Panc1 (cell line): ENCODE data around the gene GNAO1. TPM values are rescaled to one million over a fixed set of nuclear protein-coding genes. Genes with fewer than 3 reads are reported as not detected.
A peak's percentile ranks its signal among the peaks of the same experiment; 100 is the strongest.

ENCODE experiments used
- ATAC-seq: fragments of 200-7000 bp; cut with Tn5 transposase; 2 replicates; pipeline ENCODE4 v1.9.1; 2020; ENCODE audit warnings: mild to moderate bottlenecking, moderate library complexity
- BruUV-seq: library from RNA; stranded (reverse); fragments of 400-500 nt; replicated peaks from 2 replicates; lab custom pipeline; 2021; lab: Mats Ljungman, UMichigan
- CTCF ChIA-PET: fragments of 300-600 bp; sonication (Branson Sonifier 250); formaldehyde crosslinking; loops from one replicate; lab custom pipeline; 2022; ENCODE audit warnings: antibody characterized with exemption; lab: Charles Lee
- POLR2A ChIA-PET: fragments of 300-600 bp; sonication (Branson Sonifier 250); formaldehyde crosslinking; loops from one replicate; lab custom pipeline; 2022; ENCODE audit warnings: antibody characterized with exemption; lab: Charles Lee
- DNase-seq: peaks from one replicate; pipeline ENCODE4 v3.0.0-alpha.2; 2010; ENCODE audit warnings: low read depth, low spot score
- H3K27ac ChIP-seq: 2 replicates; pipeline ENCODE4 v1.5.1; 2011; ENCODE audit warnings: mild to moderate bottlenecking, low read length, inconsistent platforms
- H3K27me3 ChIP-seq: fragments of 200-500 bp; sonication (Bioruptor generic); 2 replicates; pipeline ENCODE4 v1.6.0; 2014; ENCODE audit warnings: low read length, inconsistent platforms; ENCODE audit not compliant: control insufficient read depth, insufficient read depth
- H3K36me3 ChIP-seq: fragments of 200-500 bp; sonication (Bioruptor generic); 2 replicates; pipeline ENCODE4 v1.5.1; 2014; ENCODE audit warnings: inconsistent platforms, mild to moderate bottlenecking, low read length, moderate library complexity; ENCODE audit not compliant: control insufficient read depth, insufficient read depth
- H3K4me1 ChIP-seq: 2 replicates; pipeline ENCODE4 v1.5.1; 2011; ENCODE audit warnings: inconsistent platforms, mild to moderate bottlenecking, low read length, moderate library complexity; ENCODE audit not compliant: control insufficient read depth, insufficient read depth
- H3K4me3 ChIP-seq, 2 experiments: 2 replicates each; pipeline ENCODE4 v1.5.1; 2011 to 2012; ENCODE audit warnings: low read depth in 2 of 2, low read length in 2 of 2, mild to moderate bottlenecking in 2 of 2, inconsistent platforms in 1 of 2, moderate library complexity in 1 of 2
- H3K9me3 ChIP-seq: fragments of 200-500 bp; sonication (Bioruptor generic); 2 replicates; pipeline ENCODE4 v1.5.1; 2014; ENCODE audit warnings: low read depth, mild to moderate bottlenecking, inconsistent platforms, low read length, moderate library complexity; ENCODE audit not compliant: control insufficient read depth, insufficient read depth
- CTCF ChIP-seq: fragments of 450-650 bp; IDR thresholded peaks from 2 replicates; pipeline ENCODE4 v1.5.1; 2017; ENCODE audit warnings: mild to moderate bottlenecking
- POLR2AphosphoS5 ChIP-seq: IDR thresholded peaks from 2 replicates; pipeline ENCODE4 v1.6.1; 2012; ENCODE audit warnings: mild to moderate bottlenecking, low read depth, low read length, moderate library complexity
- REST ChIP-seq, 2 experiments: IDR thresholded peaks; 2 replicates each; pipeline ENCODE4 v1.6.1; 2011 to 2012; ENCODE audit warnings: low read depth in 2 of 2, control low read depth in 1 of 2, low read length in 1 of 2, mild to moderate bottlenecking in 1 of 2, moderate library complexity in 1 of 2; ENCODE audit not compliant: insufficient read depth in 1 of 2
- SIN3A ChIP-seq: IDR thresholded peaks from 2 replicates; pipeline ENCODE4 v1.6.1; 2012; ENCODE audit warnings: low read depth, mild to moderate bottlenecking, low read length, moderate library complexity, borderline replicate concordance; ENCODE audit not compliant: insufficient read depth
- TCF7L2 ChIP-seq: IDR thresholded peaks from 2 replicates; pipeline ENCODE4 v1.6.1; 2011; ENCODE audit warnings: mild to moderate bottlenecking, low read depth, low read length, inconsistent platforms
- in situ Hi-C: cut with HindIII; loops from 2 replicates; pipeline ENCODE4 v1.10.0; 2016; ENCODE audit warnings: low sequenced_read_pairs, low pct_unique_long_range_greater_than_20kb
- intact Hi-C: fragments of 100-400 bp; cut with micrococcal nuclease; formaldehyde crosslinking; loops from one replicate; pipeline ENCODE4 v1.10.0; 2022; ENCODE audit not compliant: unreplicated experiment
- total RNA-seq: library from RNA; stranded (reverse); gene quantifications from one replicate; pipeline ENCODE4 v1.2.1, GENCODE V29; 2021; ENCODE audit not compliant: unreplicated experiment

The GNAO1 gene
- total RNA-seq, 1 experiment from 2014 or later: 33.4 TPM

- TF ChIP-seq SIN3A (no peak), TCF7L2 (no peak), REST (IDR thresholded peaks at IDR 0.05; ENCODE audit: insufficient read depth in 1 of 2, low read depth in 2 of 2, low read length in 1 of 2) (no peak), POLR2AphosphoS5 (no peak), CTCF (no peak)
- H3K4me1 ChIP-seq: no peaks in the 10 kb centered on the region
- intact Hi-C loops: no loop called here
- in situ Hi-C loops: no loop called here
- H3K4me3 ChIP-seq: no peak overlapping the region
- ATAC-seq (no peak), DNase-seq (no peak)
- ChIA-PET POLR2A (interaction anchor here (0.6 kb wide), 1 partner anchor 221 kb away, joined by 3 read pairs; no protein-coding TSS in a partner anchor), CTCF (no interaction called here)
- BruUV-seq: no TSS peak
- H3K27me3 ChIP-seq: no peaks in the 10 kb centered on the region
- no peak overlapping the region for H3K27ac ChIP-seq
- no peaks in the 10 kb centered on the region for H3K9me3 ChIP-seq
- no peaks in the 10 kb centered on the region for H3K36me3 ChIP-seq
These were observed 152.6 kb downstream of the GNAO1 start for GRCh38 chr16:56343661-56344517.

DNA sequence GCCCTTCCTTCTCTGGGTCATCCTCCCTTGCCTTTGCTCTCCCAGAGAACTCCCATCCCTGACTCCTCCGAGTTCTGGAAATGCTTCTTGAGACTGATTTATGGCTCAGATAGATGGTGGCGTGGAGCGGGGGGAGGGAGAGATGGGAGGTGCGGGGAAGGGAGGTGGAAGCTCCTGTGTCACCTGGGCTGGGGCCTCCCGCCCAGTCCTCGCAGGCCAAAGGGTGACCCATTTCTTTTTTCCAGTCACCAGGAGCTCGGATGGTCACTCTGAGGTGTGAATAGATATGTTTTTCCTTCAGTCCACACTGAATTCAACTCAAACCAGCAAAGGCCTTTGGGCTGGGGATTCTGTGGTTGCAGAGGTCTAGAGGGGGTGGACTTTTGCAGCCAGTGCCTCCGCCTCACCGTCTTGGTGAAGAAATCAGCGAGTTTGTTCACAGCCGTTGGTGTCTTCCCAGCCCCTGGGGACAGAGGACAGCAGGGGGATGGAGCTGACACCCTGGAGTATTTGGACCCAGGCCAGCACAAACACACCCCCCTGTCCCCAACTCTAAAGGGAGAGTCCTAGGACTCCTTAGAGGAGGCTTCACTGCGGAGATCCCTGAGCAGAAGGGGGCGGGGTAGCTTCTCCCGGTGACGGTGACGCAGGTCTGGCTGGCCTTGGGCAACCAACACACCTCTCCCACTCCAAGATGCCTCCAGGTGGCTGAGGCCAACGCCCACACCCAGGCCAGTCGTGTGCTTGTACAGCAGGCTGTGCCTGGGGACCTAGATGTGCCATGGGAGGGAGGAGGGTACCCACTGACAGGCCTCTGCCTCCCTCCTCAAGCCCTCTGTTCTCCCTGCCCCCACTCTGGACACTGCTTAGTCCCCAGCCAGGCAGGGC, 153.5 kb downstream of the GNAO1 start:
- TSS peak; percentile 74 for BruUV-seq
- Histone ChIP-seq H3K4me1 (no peaks in the 10 kb centered on the region), H3K27me3 (no peaks in the 10 kb centered on the region), H3K4me3 (no peak overlapping the region), H3K36me3 (no peaks in the 10 kb centered on the region), H3K9me3 (no peaks in the 10 kb centered on the region), H3K27ac (no peak overlapping the region)
- DNase-seq (no peak), ATAC-seq (no peak)
- ChIA-PET POLR2A (interaction anchor here (0.6 kb wide), 1 partner anchor 220 kb away, joined by 3 read pairs; no protein-coding TSS in a partner anchor), CTCF (no interaction called here)
- intact Hi-C loops: no loop called here
- no peak for TF ChIP-seq SIN3A
- in situ Hi-C loops: no loop called here
